ENCODE data around the gene PARD3B.

GRCh38 chr2:204681412-204681811, 136.1 kb downstream of the PARD3B start:
- no peak for TF ChIP-seq CTCF (IDR thresholded peaks at IDR 0.05)
- no peak for TF ChIP-seq POLR2A (IDR thresholded peaks at IDR 0.05)
- no peak for TF ChIP-seq POLR2AphosphoS5 (IDR thresholded peaks at IDR 0.05)

All from prostate gland (tissue), 2 donors.